Stomach smooth muscle (tissue), 2 donors: ENCODE results near the gene CAGE1.
"Not testable (repeated sequence)": the region's sequence is repeated elsewhere in the genome, so short reads cannot be mapped to it uniquely, and the experiment has no call there.

Source experiments
- H3K27ac ChIP-seq: one replicate; pipeline ENCODE4 v1.7.0; 2013; ENCODE audit warnings: mild to moderate bottlenecking, low read length, inconsistent platforms
- H3K27me3 ChIP-seq, 2 donors: one replicate each; pipeline ENCODE4 v1.7.0; 2013; ENCODE audit warnings: low read length in 2 of 2; ENCODE audit not compliant: insufficient read depth in 2 of 2, control insufficient read depth in 1 of 2
- H3K36me3 ChIP-seq, 2 donors: one replicate each; pipeline ENCODE4 v1.7.0; 2013; ENCODE audit warnings: low read length in 2 of 2; ENCODE audit not compliant: control insufficient read depth in 2 of 2, insufficient read depth in 2 of 2
- H3K4me1 ChIP-seq: one replicate; pipeline ENCODE4 v1.7.0; 2013; ENCODE audit warnings: low read length; ENCODE audit not compliant: control insufficient read depth, insufficient read depth
- H3K4me3 ChIP-seq, 2 donors: one replicate each; pipeline ENCODE4 v1.7.0; 2013; ENCODE audit warnings: low read length in 2 of 2
- H3K9ac ChIP-seq, 2 donors: one replicate each; pipeline ENCODE4 v1.7.0; 2013; ENCODE audit warnings: low read length in 2 of 2, mild to moderate bottlenecking in 1 of 2
- H3K9me3 ChIP-seq, 2 donors: one replicate each; pipeline ENCODE4 v1.7.0; 2013; ENCODE audit warnings: low read length in 2 of 2; ENCODE audit not compliant: control insufficient read depth in 2 of 2
- donor health status: healthy.
- donor health status: Pancreatic carcinoma.

Gene CAGE1

GRCh38 chr6:7339007-7339732, 50.4 kb downstream of the CAGE1 start:
- not testable (repeated sequence) for H3K9ac ChIP-seq, H3K36me3 ChIP-seq, H3K4me1 ChIP-seq, H3K27me3 ChIP-seq, H3K4me3 ChIP-seq, H3K9me3 ChIP-seq, H3K27ac ChIP-seq

GRCh38 chr6:7338031-7338430, 51.5 kb downstream of the CAGE1 start:
- no peak overlapping the region for H3K27ac ChIP-seq
- H3K9me3 ChIP-seq: no peaks in the 10 kb centered on the region
- H3K36me3 ChIP-seq: no peaks in the 10 kb centered on the region
- peaks cover 0 to 6% of the 10 kb centered on the region in 2 donors for H3K27me3 ChIP-seq
- H3K9ac ChIP-seq: no peak overlapping the region
- no peak overlapping the region for H3K4me3 ChIP-seq
- no peaks in the 10 kb centered on the region for H3K4me1 ChIP-seq

GRCh38 chr6:7335519-7335918, 54.0 kb downstream of the CAGE1 start:
- H3K4me3 ChIP-seq: no peak overlapping the region
- no peaks in the 10 kb centered on the region for H3K4me1 ChIP-seq
- no peak overlapping the region for H3K27ac ChIP-seq
- no peaks in the 10 kb centered on the region for H3K9me3 ChIP-seq
- H3K27me3 ChIP-seq: peaks cover 0 to 2% of the 10 kb centered on the region in 2 donors
- H3K9ac ChIP-seq: no peak overlapping the region
- H3K36me3 ChIP-seq: no peaks in the 10 kb centered on the region

GRCh38 chr6:7334685-7335084, 54.9 kb downstream of the CAGE1 start:
- Histone ChIP-seq H3K27ac (no peak overlapping the region), H3K9ac (no peak overlapping the region), H3K4me1 (no peaks in the 10 kb centered on the region), H3K4me3 (no peak overlapping the region), H3K36me3 (no peaks in the 10 kb centered on the region), H3K27me3 (peaks cover 0 to 2% of the 10 kb centered on the region in 2 donors), H3K9me3 (no peaks in the 10 kb centered on the region)

GRCh38 chr6:7332090-7332745, 57.3 kb downstream of the CAGE1 start:
- Histone ChIP-seq H3K36me3 (no peaks in the 10 kb centered on the region), H3K9ac (no peak overlapping the region), H3K27ac (no peak overlapping the region), H3K9me3 (no peaks in the 10 kb centered on the region), H3K27me3 (no peaks in the 10 kb centered on the region), H3K4me1 (no peaks in the 10 kb centered on the region), H3K4me3 (no peak overlapping the region)

- H3K9me3 ChIP-seq: no peaks in the 10 kb centered on the region
- H3K9ac ChIP-seq: no peak overlapping the region
- no peak overlapping the region for H3K27ac ChIP-seq
- no peak overlapping the region for H3K4me3 ChIP-seq
- H3K4me1 ChIP-seq: no peaks in the 10 kb centered on the region
- no peaks in the 10 kb centered on the region for H3K27me3 ChIP-seq
- no peaks in the 10 kb centered on the region for H3K36me3 ChIP-seq
Measured at GRCh38 chr6:7331452-7331851, 58.1 kb downstream of the CAGE1 start.

GRCh38 chr6:7328243-7328642, 61.3 kb downstream of the CAGE1 start:
- Histone ChIP-seq H3K9me3 (no peaks in the 10 kb centered on the region), H3K4me3 (no peak overlapping the region), H3K27ac (no peak overlapping the region), H3K9ac (no peak overlapping the region), H3K27me3 (no peaks in the 10 kb centered on the region), H3K36me3 (no peaks in the 10 kb centered on the region), H3K4me1 (no peaks in the 10 kb centered on the region)

- no peaks in the 10 kb centered on the region for H3K9me3 ChIP-seq
- no peaks in the 10 kb centered on the region for H3K36me3 ChIP-seq
- no peaks in the 10 kb centered on the region for H3K27me3 ChIP-seq
- no peak overlapping the region for H3K4me3 ChIP-seq
- no peak overlapping the region for H3K9ac ChIP-seq
- no peak overlapping the region for H3K27ac ChIP-seq
- H3K4me1 ChIP-seq: no peaks in the 10 kb centered on the region
Measured at GRCh38 chr6:7325750-7326149, 63.8 kb downstream of the CAGE1 start.

- Histone ChIP-seq H3K27me3 (no peaks in the 10 kb centered on the region), H3K27ac (no peak overlapping the region), H3K4me3 (no peak overlapping the region), H3K9me3 (no peaks in the 10 kb centered on the region), H3K9ac (no peak overlapping the region), H3K4me1 (no peaks in the 10 kb centered on the region), H3K36me3 (no peaks in the 10 kb centered on the region)
Measured at GRCh38 chr6:7324520-7324919, 65.0 kb downstream of the CAGE1 start.

- H3K27me3 ChIP-seq: no peaks in the 10 kb centered on the region
- H3K27ac ChIP-seq: no peak overlapping the region
Measured at GRCh38 chr6:7323074-7323473, 66.5 kb downstream of the CAGE1 start.

GRCh38 chr6:7321866-7322265, 67.7 kb downstream of the CAGE1 start:
- H3K9ac ChIP-seq, H3K36me3 ChIP-seq, H3K27me3 ChIP-seq: not testable (repeated sequence)

More at GRCh38 chr6:7323074-7323473, 66.5 kb downstream of the CAGE1 start:
- Histone ChIP-seq H3K9ac (no peak overlapping the region), H3K4me3 (no peak overlapping the region), H3K4me1 (no peaks in the 10 kb centered on the region), H3K9me3 (no peaks in the 10 kb centered on the region), H3K36me3 (no peaks in the 10 kb centered on the region)

More at GRCh38 chr6:7321866-7322265, 67.7 kb downstream of the CAGE1 start:
- H3K27ac ChIP-seq, H3K9me3 ChIP-seq, H3K4me3 ChIP-seq, H3K4me1 ChIP-seq: not testable (repeated sequence)
